Measurements from ENCODE around the gene DCC.

GRCh38 chr18:52869349-52869923 lies 529.4 kb downstream of the DCC start:
- no peak for TF ChIP-seq HMGXB4 (CRISPR knock-in tag; IDR thresholded peaks at IDR 0.05; ENCODE audit: borderline replicate concordance)
- TF ChIP-seq CTCF (IDR thresholded peaks at IDR 0.05), result no peak
- TF ChIP-seq ELK1 (IDR thresholded peaks at IDR 0.05; ENCODE audit: low read depth, low read length), result no peak
- no peak for TF ChIP-seq POLR2A (IDR thresholded peaks at IDR 0.05; ENCODE audit: low read length)
- TF ChIP-seq REST (IDR thresholded peaks at IDR 0.05), result no peak
- no peak for TF ChIP-seq USF2 (IDR thresholded peaks at IDR 0.05)
- no peak for TF ChIP-seq EP300 (IDR thresholded peaks at IDR 0.05)
- TF ChIP-seq HOXA7 (CRISPR knock-in tag; IDR thresholded peaks at IDR 0.05), result no peak
- TF ChIP-seq CHD4 (IDR thresholded peaks at IDR 0.05; ENCODE audit: borderline replicate concordance), result no peak
- no peak for TF ChIP-seq EHMT2 (IDR thresholded peaks at IDR 0.05; ENCODE audit: low read depth)
- TF ChIP-seq SMC3 (IDR thresholded peaks at IDR 0.05), result no peak
- TF ChIP-seq JUN (IDR thresholded peaks at IDR 0.05), result no peak

Measured in A549 (cell line).